Neural progenitor cell (in vitro differentiated cells): Measurements from ENCODE around the gene NQO2. TPM values are rescaled to one million over a fixed set of nuclear protein-coding genes. Genes with fewer than 3 reads are reported as not detected.

Experiments used
- DNase-seq: peaks from one replicate; pipeline ENCODE4 v3.0.0-alpha.2; 2016; ENCODE audit warnings: low spot score
- H2AFZ ChIP-seq: fragments of 200-600 bp; sonication (generic); replicated peaks from 2 replicates; pipeline ENCODE4 v1.6.1; 2016; ENCODE audit warnings: antibody characterized with exemption
- H3F3A ChIP-seq: fragments of 200-600 bp; sonication (generic); 2 replicates; pipeline ENCODE4 v1.6.1; 2016; ENCODE audit warnings: antibody characterized with exemption, low read depth
- H3K27ac ChIP-seq: fragments of 200-600 bp; sonication (generic); 2 replicates; pipeline ENCODE4 v1.5.1; 2016; ENCODE audit warnings: mild to moderate bottlenecking
- H3K27me3 ChIP-seq: fragments of 200-600 bp; sonication (generic); 2 replicates; pipeline ENCODE4 v1.6.1; 2016; ENCODE audit warnings: mild to moderate bottlenecking, moderate library complexity
- H3K36me3 ChIP-seq: fragments of 200-600 bp; sonication (generic); 2 replicates; pipeline ENCODE4 v1.5.1; 2016
- H3K4me1 ChIP-seq: fragments of 200-600 bp; sonication (generic); 2 replicates; pipeline ENCODE4 v1.6.1; 2016; ENCODE audit warnings: mixed run types
- H3K4me2 ChIP-seq: fragments of 200-600 bp; sonication (generic); 2 replicates; pipeline ENCODE4 v1.6.1; 2016
- H3K4me3 ChIP-seq: fragments of 200-600 bp; sonication (generic); 2 replicates; pipeline ENCODE4 v1.5.1; 2016
- H3K79me2 ChIP-seq: fragments of 200-600 bp; sonication (generic); 2 replicates; pipeline ENCODE4 v1.6.1; 2016; ENCODE audit warnings: low read depth
- H3K9ac ChIP-seq: fragments of 200-600 bp; sonication (generic); 2 replicates; pipeline ENCODE4 v1.6.1; 2016
- H3K9me3 ChIP-seq: fragments of 200-600 bp; sonication (generic); 2 replicates; pipeline ENCODE4 v1.5.1; 2016; ENCODE audit warnings: low read depth
- H4K20me1 ChIP-seq: fragments of 200-600 bp; sonication (generic); 2 replicates; pipeline ENCODE4 v1.6.1; 2016; ENCODE audit warnings: low read depth
- H3K27ac Mint-ChIP-seq: 3 replicates; pipeline ENCODE4 v1.8.0; 2021; ENCODE audit warnings: mixed read lengths
- H3K27me3 Mint-ChIP-seq: 2 replicates; pipeline ENCODE4 v1.8.0; 2022; ENCODE audit warnings: low read depth, mild to moderate bottlenecking, inconsistent platforms, moderate library complexity, mixed read lengths; ENCODE audit not compliant: insufficient read depth
- H3K36me3 Mint-ChIP-seq: 3 replicates; pipeline ENCODE4 v1.8.0; 2021; ENCODE audit warnings: mixed read lengths
- H3K4me1 Mint-ChIP-seq: 3 replicates; pipeline ENCODE4 v1.8.0; 2021; ENCODE audit warnings: mixed read lengths
- H3K4me3 Mint-ChIP-seq: 3 replicates; pipeline ENCODE4 v1.8.0; 2021; ENCODE audit warnings: mild to moderate bottlenecking, moderate library complexity, mixed read lengths
- H3K9me3 Mint-ChIP-seq: 3 replicates; pipeline ENCODE4 v1.8.0; 2020; ENCODE audit warnings: mixed read lengths
- CTCF ChIP-seq: fragments of 200-600 bp; sonication (generic); IDR thresholded peaks from 2 replicates; pipeline ENCODE4 v1.5.1; 2017; ENCODE audit warnings: antibody characterized with exemption, mild to moderate bottlenecking
- EZH2 ChIP-seq: fragments of 200-600 bp; sonication (generic); IDR thresholded peaks from 2 replicates; pipeline ENCODE4 v1.6.1; 2017; ENCODE audit warnings: antibody characterized with exemption, mild to moderate bottlenecking, moderate library complexity
- EZH2phosphoT487 ChIP-seq: fragments of 200-600 bp; sonication (generic); IDR thresholded peaks from 2 replicates; pipeline ENCODE4 v1.6.1; 2017; ENCODE audit warnings: antibody characterized with exemption
- total RNA-seq: library from RNA; depleted of rRNA; stranded (reverse); fragments of >200 nt; gene quantifications from 2 replicates; pipeline ENCODE4 v1.2.3, GENCODE V29; 2015; ENCODE audit warnings: low replicate concordance

NQO2 gene
- total RNA-seq, 1 donor from 2014 or later: 19.5 TPM

GRCh38 chr6:2978923-2979322 lies 20.8 kb upstream of the NQO2 start:
- no peak overlapping the region for H3K27ac Mint-ChIP-seq
- no peak overlapping the region for H2AFZ ChIP-seq
- no peaks in the 10 kb centered on the region for H3K4me1 ChIP-seq
- no peaks in the 10 kb centered on the region for H3K36me3 Mint-ChIP-seq
- peaks cover 33% of the 10 kb centered on the region for H3K4me1 Mint-ChIP-seq
- H3F3A ChIP-seq: no peaks in the 10 kb centered on the region
- peaks cover 4% of the 10 kb centered on the region for H3K27me3 ChIP-seq
- no peaks in the 10 kb centered on the region for H4K20me1 ChIP-seq
- no peak overlapping the region for H3K9ac ChIP-seq
- H3K36me3 ChIP-seq: no peaks in the 10 kb centered on the region
- H3K4me2 ChIP-seq: no peak overlapping the region
- H3K27me3 Mint-ChIP-seq: peaks cover 6% of the 10 kb centered on the region
- no peak overlapping the region for H3K4me3 ChIP-seq
- H3K4me3 Mint-ChIP-seq: no peak overlapping the region
- TF ChIP-seq CTCF (no peak), EZH2 (no peak)
- no peaks in the 10 kb centered on the region for H3K9me3 ChIP-seq
- no peaks in the 10 kb centered on the region for H3K9me3 Mint-ChIP-seq
- no peak for DNase-seq
- no peak overlapping the region for H3K27ac ChIP-seq
- H3K79me2 ChIP-seq: no peaks in the 10 kb centered on the region

GRCh38 chr6:2979819-2980464 lies 19.8 kb upstream of the NQO2 start:
- no peaks in the 10 kb centered on the region for H3K79me2 ChIP-seq
- peaks cover 4% of the 10 kb centered on the region for H3K4me1 ChIP-seq
- H3K27me3 ChIP-seq: no peaks in the 10 kb centered on the region
- no peak overlapping the region for H3K9ac ChIP-seq
- Mint-ChIP-seq H3K9me3 (no peaks in the 10 kb centered on the region), H3K27ac (no peak overlapping the region), H3K4me3 (no peak overlapping the region), H3K4me1 (peaks cover 37% of the 10 kb centered on the region), H3K36me3 (no peaks in the 10 kb centered on the region), H3K27me3 (peaks cover 8% of the 10 kb centered on the region)
- DNase-seq: no peak
- H3K4me3 ChIP-seq: no peak overlapping the region
- no peaks in the 10 kb centered on the region for H3F3A ChIP-seq
- H3K27ac ChIP-seq: no peak overlapping the region
- H4K20me1 ChIP-seq: no peaks in the 10 kb centered on the region
- TF ChIP-seq EZH2phosphoT487 (no peak), EZH2 (no peak), CTCF (no peak)
- H3K36me3 ChIP-seq: no peaks in the 10 kb centered on the region
- no peaks in the 10 kb centered on the region for H3K9me3 ChIP-seq
- H2AFZ ChIP-seq: no peak overlapping the region
- H3K4me2 ChIP-seq: no peak overlapping the region

GRCh38 chr6:2980465-2980855 lies 19.2 kb upstream of the NQO2 start:
- Mint-ChIP-seq H3K4me1 (peaks cover 42% of the 10 kb centered on the region), H3K27ac (no peak overlapping the region), H3K36me3 (no peaks in the 10 kb centered on the region), H3K9me3 (no peaks in the 10 kb centered on the region), H3K27me3 (peaks cover 8% of the 10 kb centered on the region), H3K4me3 (no peak overlapping the region)
- H2AFZ ChIP-seq: no peak overlapping the region
- TF ChIP-seq EZH2 (no peak), CTCF (no peak), EZH2phosphoT487 (no peak)
- no peak for DNase-seq
- H3F3A ChIP-seq: no peaks in the 10 kb centered on the region
- peaks cover 9% of the 10 kb centered on the region for H3K4me1 ChIP-seq
- no peak overlapping the region for H3K4me2 ChIP-seq
- H3K9me3 ChIP-seq: no peaks in the 10 kb centered on the region
- H3K36me3 ChIP-seq: no peaks in the 10 kb centered on the region
- H3K9ac ChIP-seq: no peak overlapping the region
- H4K20me1 ChIP-seq: no peaks in the 10 kb centered on the region
- H3K4me3 ChIP-seq: no peak overlapping the region
- no peak overlapping the region for H3K27ac ChIP-seq
- no peaks in the 10 kb centered on the region for H3K79me2 ChIP-seq
- H3K27me3 ChIP-seq: no peaks in the 10 kb centered on the region
